WERI-Rb-1 (cell line): Measurements from ENCODE around the gene P2RX5.
A peak's percentile ranks its signal among the peaks of the same experiment; 100 is the strongest.

Experiments used
- DNase-seq: peaks from one replicate; pipeline ENCODE4 v3.0.0-alpha.2; 2020
- H3K27ac ChIP-seq: fragments of 250-450 bp; sonication (Bioruptor Pico); 2 replicates; pipeline ENCODE4 v1.5.1; 2020; ENCODE audit warnings: mild to moderate bottlenecking, moderate library complexity
- H3K27me3 ChIP-seq: fragments of 250-450 bp; sonication (Bioruptor Pico); 2 replicates; pipeline ENCODE4 v1.5.1; 2021; ENCODE audit warnings: mild to moderate bottlenecking, low read depth, moderate library complexity; ENCODE audit not compliant: insufficient read depth, severe bottlenecking
- H3K36me3 ChIP-seq: fragments of 250-450 bp; sonication (Bioruptor Pico); 2 replicates; pipeline ENCODE4 v1.5.1; 2020; ENCODE audit warnings: mild to moderate bottlenecking, moderate library complexity
- H3K4me3 ChIP-seq: 2 replicates; pipeline ENCODE4 v1.5.1; 2011; ENCODE audit warnings: low read depth, mild to moderate bottlenecking, control low read depth, low read length
- H3K9me3 ChIP-seq: fragments of 250-450 bp; sonication (Bioruptor Pico); 2 replicates; pipeline ENCODE4 v1.5.1; 2021; ENCODE audit warnings: mild to moderate bottlenecking, moderate library complexity; ENCODE audit not compliant: severe bottlenecking
- TF ChIP-seq, protein P1 (sequence below): IDR thresholded peaks from 2 replicates; pipeline ENCODE4 v1.5.1; 2011; ENCODE audit warnings: low read depth, mild to moderate bottlenecking, control low read depth, inconsistent platforms, low read length

The P2RX5 gene

DNA sequence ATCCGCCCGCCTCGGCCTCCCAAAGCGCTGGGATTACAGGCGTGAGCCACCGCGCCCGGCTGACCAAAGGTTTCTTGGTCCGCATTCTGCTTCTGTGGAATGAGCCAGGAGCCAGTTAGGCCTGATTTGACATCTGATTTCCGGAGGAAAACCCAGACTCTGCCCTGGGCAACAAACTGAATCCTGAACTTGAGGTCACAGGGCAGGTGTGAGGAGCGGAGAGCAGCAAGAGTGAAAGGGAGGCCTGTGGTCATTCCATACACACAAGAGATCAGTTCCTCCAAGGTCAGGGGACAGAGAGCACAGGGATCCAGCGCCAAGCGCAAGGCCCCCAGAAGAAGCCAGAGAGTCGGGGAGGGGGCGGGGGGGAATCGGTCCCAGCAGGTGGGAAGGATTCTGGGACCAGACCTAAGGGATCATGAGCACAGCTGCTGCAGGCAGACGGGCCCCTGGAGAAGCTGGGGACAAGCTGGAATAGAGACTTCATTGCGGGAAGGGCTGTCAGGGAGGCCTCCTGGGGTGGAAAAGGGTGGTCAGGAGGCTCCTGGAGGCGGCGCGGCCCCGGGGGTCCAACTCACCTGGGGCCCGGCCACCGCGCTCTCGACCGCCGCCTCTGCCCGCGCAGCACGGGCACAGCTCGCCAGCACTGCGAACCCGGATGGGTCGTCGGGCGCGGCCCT, 60.3 kb downstream of the P2RX5 start:
- peak overlapping the region; percentile 99 for H3K27ac ChIP-seq
- DNase-seq, result peak; percentile 26
- TF ChIP-seq, protein P1, sequence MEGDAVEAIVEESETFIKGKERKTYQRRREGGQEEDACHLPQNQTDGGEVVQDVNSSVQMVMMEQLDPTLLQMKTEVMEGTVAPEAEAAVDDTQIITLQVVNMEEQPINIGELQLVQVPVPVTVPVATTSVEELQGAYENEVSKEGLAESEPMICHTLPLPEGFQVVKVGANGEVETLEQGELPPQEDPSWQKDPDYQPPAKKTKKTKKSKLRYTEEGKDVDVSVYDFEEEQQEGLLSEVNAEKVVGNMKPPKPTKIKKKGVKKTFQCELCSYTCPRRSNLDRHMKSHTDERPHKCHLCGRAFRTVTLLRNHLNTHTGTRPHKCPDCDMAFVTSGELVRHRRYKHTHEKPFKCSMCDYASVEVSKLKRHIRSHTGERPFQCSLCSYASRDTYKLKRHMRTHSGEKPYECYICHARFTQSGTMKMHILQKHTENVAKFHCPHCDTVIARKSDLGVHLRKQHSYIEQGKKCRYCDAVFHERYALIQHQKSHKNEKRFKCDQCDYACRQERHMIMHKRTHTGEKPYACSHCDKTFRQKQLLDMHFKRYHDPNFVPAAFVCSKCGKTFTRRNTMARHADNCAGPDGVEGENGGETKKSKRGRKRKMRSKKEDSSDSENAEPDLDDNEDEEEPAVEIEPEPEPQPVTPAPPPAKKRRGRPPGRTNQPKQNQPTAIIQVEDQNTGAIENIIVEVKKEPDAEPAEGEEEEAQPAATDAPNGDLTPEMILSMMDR, result no peak
- peaks cover 29% of the 10 kb centered on the region for H3K36me3 ChIP-seq
- no peaks in the 10 kb centered on the region for H3K9me3 ChIP-seq
- no peaks in the 10 kb centered on the region for H3K27me3 ChIP-seq
- peak overlapping the region; percentile 85 for H3K4me3 ChIP-seq

DNA sequence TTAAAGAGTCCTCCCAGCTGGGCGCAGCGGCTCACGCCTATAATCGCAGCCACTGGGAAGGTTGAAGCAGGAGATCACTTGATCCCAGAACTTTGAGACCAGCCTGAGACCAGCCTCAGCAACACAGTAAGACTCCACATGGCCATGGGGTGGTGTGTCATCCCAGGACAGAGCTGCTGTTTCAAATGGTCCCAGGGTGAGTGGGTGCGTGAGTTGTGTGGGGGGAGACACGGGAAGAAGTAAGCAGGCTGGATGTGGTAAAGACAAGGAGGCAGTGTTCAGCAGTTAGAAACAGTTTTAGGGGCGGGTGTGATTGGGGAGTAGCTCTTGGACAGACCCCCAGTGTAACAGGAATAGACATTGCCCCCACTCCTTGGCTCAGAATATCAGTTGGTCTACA, 63.7 kb downstream of the P2RX5 start:
- Histone ChIP-seq H3K9me3 (no peaks in the 10 kb centered on the region), H3K27ac (no peak overlapping the region), H3K36me3 (peaks cover 45% of the 10 kb centered on the region), H3K27me3 (no peaks in the 10 kb centered on the region), H3K4me3 (no peak overlapping the region)
- TF ChIP-seq, protein P1, result no peak
- DNase-seq, result no peak

DNA sequence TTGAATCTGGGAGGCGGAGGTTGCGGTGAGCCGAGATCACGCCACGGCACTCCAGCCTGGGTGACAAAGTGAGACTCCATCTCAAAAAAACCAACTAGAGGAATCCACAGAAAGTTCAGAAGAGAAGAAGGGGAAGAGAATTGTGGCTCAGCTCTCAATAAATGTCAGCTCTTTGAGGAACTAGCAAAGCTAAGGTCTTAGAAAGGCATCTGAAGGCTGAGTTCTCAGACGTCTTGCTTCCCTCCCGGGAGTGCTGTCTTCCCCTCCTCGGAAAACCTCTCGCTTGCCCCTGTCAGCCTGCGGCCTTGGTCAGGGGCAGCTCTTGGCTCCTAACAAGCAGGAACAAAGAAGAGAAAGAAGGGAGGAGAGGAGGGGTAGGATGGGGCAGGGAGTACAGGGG, 65.2 kb downstream of the P2RX5 start:
- Histone ChIP-seq H3K4me3 (no peak overlapping the region), H3K27ac (no peak overlapping the region), H3K9me3 (no peaks in the 10 kb centered on the region), H3K36me3 (peaks cover 53% of the 10 kb centered on the region), H3K27me3 (no peaks in the 10 kb centered on the region)
- TF ChIP-seq, protein P1, result no peak
- no peak for DNase-seq

DNA sequence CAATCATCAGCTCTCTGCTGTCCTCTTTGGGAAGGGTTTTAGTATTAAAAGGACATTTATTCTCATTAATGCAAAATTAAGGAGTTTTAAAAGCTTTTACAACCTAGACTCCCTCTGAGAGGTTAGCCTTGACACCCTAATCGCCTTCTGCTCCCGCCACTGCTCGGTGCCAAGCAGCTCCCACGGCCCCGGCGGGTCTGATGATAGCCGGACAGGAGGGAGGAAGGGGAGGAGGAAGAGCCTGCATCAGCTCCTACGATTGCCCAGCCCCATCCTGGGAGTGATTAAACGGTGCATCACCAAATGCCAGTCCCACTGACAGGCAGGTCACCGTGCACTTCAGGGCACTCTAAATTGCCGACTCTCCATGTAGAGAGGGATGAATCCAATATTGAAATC, 68.2 kb downstream of the P2RX5 start:
- no peak for DNase-seq
- Histone ChIP-seq H3K27me3 (no peaks in the 10 kb centered on the region), H3K27ac (no peak overlapping the region), H3K4me3 (no peak overlapping the region), H3K36me3 (peaks cover 69% of the 10 kb centered on the region), H3K9me3 (no peaks in the 10 kb centered on the region)
- TF ChIP-seq, protein P1, result no peak

DNA sequence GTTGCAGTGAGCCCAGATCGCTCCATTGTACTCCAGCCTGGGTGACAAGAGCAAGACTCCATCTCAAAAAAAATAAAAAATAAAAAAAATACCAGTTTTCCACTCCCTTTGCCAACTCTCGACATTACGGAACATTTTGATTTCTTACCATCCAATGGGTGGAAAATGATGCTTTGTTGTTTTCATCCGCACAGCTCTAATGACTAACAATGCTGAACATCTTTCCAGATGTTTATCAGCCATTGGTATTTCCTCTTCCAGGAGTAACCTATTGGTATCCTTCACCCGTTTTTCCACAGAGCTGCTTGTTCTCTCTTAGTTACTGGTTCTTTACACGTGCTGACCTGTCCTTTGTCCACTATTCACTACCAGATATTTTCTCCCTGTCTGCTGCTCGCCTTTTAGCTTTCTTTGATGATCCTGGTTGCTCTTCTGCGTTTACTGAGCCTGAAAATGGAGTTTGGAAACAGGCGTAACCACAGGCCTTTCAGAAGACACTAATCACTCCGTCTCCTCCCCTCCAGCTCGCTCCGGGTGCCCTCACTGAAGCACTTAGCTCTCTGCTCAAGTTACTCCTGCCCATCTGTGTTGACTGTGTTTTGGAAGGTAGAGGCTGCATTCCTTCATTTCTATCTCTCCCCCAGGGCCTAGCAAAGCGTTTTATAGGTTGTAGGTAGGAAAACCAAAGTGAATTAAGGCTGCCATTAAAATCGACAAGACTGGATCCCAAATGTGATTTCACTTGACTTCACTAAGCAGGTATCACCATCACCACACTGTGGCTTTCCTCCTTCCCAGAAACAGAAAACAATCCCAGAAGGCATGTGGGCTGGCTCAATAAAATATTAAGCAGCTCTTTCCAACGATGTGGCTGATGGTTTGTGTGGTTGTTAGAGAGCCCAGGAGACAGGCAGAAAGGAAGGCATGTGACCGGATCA, 68.9 kb downstream of the P2RX5 start:
- Histone ChIP-seq H3K27me3 (no peaks in the 10 kb centered on the region), H3K36me3 (peaks cover 66% of the 10 kb centered on the region), H3K4me3 (no peak overlapping the region), H3K9me3 (no peaks in the 10 kb centered on the region), H3K27ac (no peak overlapping the region)
- no peak for DNase-seq
- TF ChIP-seq, protein P1, result no peak
